Vagina (tissue), 2 donors: ENCODE measurements around the gene TUBGCP5.

Source experiments
- CTCF ChIP-seq, 3 experiments: fragments of 450-650 bp in 2 of 3; fragments of 200-600 bp in 1 of 3; sonication (generic) in 1 of 3; IDR thresholded peaks; one replicate each; pipeline ENCODE4 v1.5.1; 2017 to 2019; ENCODE audit warnings: antibody characterized with exemption in 3 of 3, mild to moderate bottlenecking in 2 of 3, moderate library complexity in 2 of 3
- POLR2A ChIP-seq, 2 donors: fragments of 450-650 bp; IDR thresholded peaks; one replicate each; pipeline ENCODE4 v1.6.1; 2017; ENCODE audit warnings: antibody characterized with exemption in 2 of 2, mild to moderate bottlenecking in 2 of 2, moderate library complexity in 2 of 2
- POLR2AphosphoS5 ChIP-seq, 2 donors: sonication (generic); formaldehyde crosslinking; IDR thresholded peaks; one replicate each; pipeline ENCODE4 v1.9.0; 2017; ENCODE audit warnings: antibody characterized with exemption in 2 of 2, mild to moderate bottlenecking in 2 of 2, low read depth in 1 of 2; ENCODE audit not compliant: insufficient read depth in 1 of 2

GRCh38 chr15:22981051-22981840 lies 58.1 kb downstream of the TUBGCP5 start:
- no peak for TF ChIP-seq CTCF (IDR thresholded peaks at IDR 0.05)
- no peak for TF ChIP-seq POLR2A (IDR thresholded peaks at IDR 0.05)
- TF ChIP-seq POLR2AphosphoS5 (IDR thresholded peaks at IDR 0.05; ENCODE audit: insufficient read depth in 1 of 2, low read depth in 1 of 2): no peak
